ENCODE data around the gene RPTOR. TPM values are rescaled to one million over a fixed set of nuclear protein-coding genes. Genes with fewer than 3 reads are reported as not detected.

RPTOR gene
- total RNA-seq, 3 donors from 2014 or later: 21.4 to 27.5 (median 23.6) TPM

GRCh38 chr17:80849119-80849518 is 304.5 kb downstream of the RPTOR start:
- H3K9me3 ChIP-seq: no peaks in the 10 kb centered on the region
- H3K27me3 ChIP-seq: no peaks in the 10 kb centered on the region
- no peak overlapping the region for H3K4me3 ChIP-seq
- H3K27ac ChIP-seq: no peak overlapping the region
- DNase-seq (ENCODE audit: low spot score in 2 of 2): no peak
- TF ChIP-seq POLR2AphosphoS5 (IDR thresholded peaks at IDR 0.05) (no peak), CTCF (IDR thresholded peaks at IDR 0.05) (no peak), POLR2A (IDR thresholded peaks at IDR 0.05) (no peak)
- H3K36me3 ChIP-seq: no peaks in the 10 kb centered on the region
- no peaks in the 10 kb centered on the region for H3K4me1 ChIP-seq
- intact Hi-C loops (cut with DNase I; ENCODE audit: low total_unique reads): no loop called here

GRCh38 chr17:80850109-80850508 is 305.5 kb downstream of the RPTOR start:
- DNase-seq (ENCODE audit: low spot score in 2 of 2): no peak
- intact Hi-C loops (cut with DNase I; ENCODE audit: low total_unique reads): no loop called here
- Histone ChIP-seq H3K9me3 (no peaks in the 10 kb centered on the region), H3K27ac (no peak overlapping the region), H3K4me3 (no peak overlapping the region), H3K36me3 (no peaks in the 10 kb centered on the region), H3K4me1 (no peaks in the 10 kb centered on the region), H3K27me3 (no peaks in the 10 kb centered on the region)
- TF ChIP-seq CTCF (IDR thresholded peaks at IDR 0.05): no peak
- no peak for TF ChIP-seq POLR2A (IDR thresholded peaks at IDR 0.05)
- no peak for TF ChIP-seq POLR2AphosphoS5 (IDR thresholded peaks at IDR 0.05)

- Histone ChIP-seq H3K4me1 (no peaks in the 10 kb centered on the region), H3K36me3 (no peaks in the 10 kb centered on the region), H3K27ac (no peak overlapping the region), H3K4me3 (no peak overlapping the region), H3K27me3 (no peaks in the 10 kb centered on the region), H3K9me3 (no peaks in the 10 kb centered on the region)
- intact Hi-C loops (cut with DNase I; ENCODE audit: low total_unique reads): no loop called here
- TF ChIP-seq CTCF (IDR thresholded peaks at IDR 0.05) (no peak), POLR2A (IDR thresholded peaks at IDR 0.05) (no peak), POLR2AphosphoS5 (IDR thresholded peaks at IDR 0.05) (no peak)
- no peak for DNase-seq (ENCODE audit: low spot score in 2 of 2)
Measured at GRCh38 chr17:80850817-80851216, 306.2 kb downstream of the RPTOR start.

- no peak overlapping the region for H3K4me3 ChIP-seq
- no peaks in the 10 kb centered on the region for H3K36me3 ChIP-seq
- no peak for TF ChIP-seq CTCF (IDR thresholded peaks at IDR 0.05)
- TF ChIP-seq POLR2AphosphoS5 (IDR thresholded peaks at IDR 0.05): no peak
- TF ChIP-seq POLR2A (IDR thresholded peaks at IDR 0.05): no peak
- no peak overlapping the region for H3K27ac ChIP-seq
- H3K4me1 ChIP-seq: no peaks in the 10 kb centered on the region
- intact Hi-C loops (cut with DNase I; ENCODE audit: low total_unique reads): no loop called here
- no peaks in the 10 kb centered on the region for H3K9me3 ChIP-seq
- DNase-seq (ENCODE audit: low spot score in 2 of 2): no peak
- H3K27me3 ChIP-seq: no peaks in the 10 kb centered on the region
Measured at GRCh38 chr17:80851277-80851925, 306.8 kb downstream of the RPTOR start.

- no peaks in the 10 kb centered on the region for H3K27me3 ChIP-seq
- H3K9me3 ChIP-seq: no peaks in the 10 kb centered on the region
- intact Hi-C loops (cut with DNase I; ENCODE audit: low total_unique reads): no loop called here
- no peaks in the 10 kb centered on the region for H3K36me3 ChIP-seq
- DNase-seq (ENCODE audit: low spot score in 2 of 2): no peak
- no peak overlapping the region for H3K27ac ChIP-seq
- H3K4me1 ChIP-seq: no peaks in the 10 kb centered on the region
- no peak overlapping the region for H3K4me3 ChIP-seq
- TF ChIP-seq POLR2AphosphoS5 (IDR thresholded peaks at IDR 0.05) (no peak), POLR2A (IDR thresholded peaks at IDR 0.05) (no peak), CTCF (IDR thresholded peaks at IDR 0.05) (no peak)
Measured at GRCh38 chr17:80852476-80853015, 307.9 kb downstream of the RPTOR start.
